GM18907 (cell line): ENCODE results near the gene RAPGEF5.

Source experiments
- ATAC-seq: cut with Tn5 transposase; IDR thresholded peaks from one replicate; pipeline ENCODE4 v1.9.1; 2021; ENCODE audit warnings: mild to moderate bottlenecking, moderate library complexity; ENCODE audit not compliant: unreplicated experiment

RAPGEF5 gene

GRCh38 chr7:22167482-22167881 is 189.5 kb downstream of the RAPGEF5 start:
- no peak for ATAC-seq

- ATAC-seq: no peak
Observed at GRCh38 chr7:22166928-22167327, 190.0 kb downstream of the RAPGEF5 start.

GRCh38 chr7:22159341-22159740 is 197.6 kb downstream of the RAPGEF5 start:
- no peak for ATAC-seq

GRCh38 chr7:22157552-22157951 is 199.4 kb downstream of the RAPGEF5 start:
- no peak for ATAC-seq

- ATAC-seq: no peak
Observed at GRCh38 chr7:22156205-22156604, 200.7 kb downstream of the RAPGEF5 start.

GRCh38 chr7:22154143-22154529 is 202.8 kb downstream of the RAPGEF5 start:
- no peak for ATAC-seq

- ATAC-seq: no peak
Observed at GRCh38 chr7:22153432-22154142, 203.4 kb downstream of the RAPGEF5 start.

- ATAC-seq: no peak
Observed at GRCh38 chr7:22152690-22153089, 204.3 kb downstream of the RAPGEF5 start.

- no peak for ATAC-seq
Observed at GRCh38 chr7:22151901-22152300, 205.1 kb downstream of the RAPGEF5 start.

GRCh38 chr7:22150221-22150620 is 206.7 kb downstream of the RAPGEF5 start:
- ATAC-seq: no peak

GRCh38 chr7:22147868-22148267 is 209.1 kb downstream of the RAPGEF5 start:
- ATAC-seq: no peak

- no peak for ATAC-seq
Observed at GRCh38 chr7:22146961-22147512, 209.9 kb downstream of the RAPGEF5 start.

- ATAC-seq: no peak
Observed at GRCh38 chr7:22144950-22145349, 212.0 kb downstream of the RAPGEF5 start.

GRCh38 chr7:22143491-22143890 is 213.5 kb downstream of the RAPGEF5 start:
- ATAC-seq: no peak

- no peak for ATAC-seq
Observed at GRCh38 chr7:22142572-22142971, 214.4 kb downstream of the RAPGEF5 start.

GRCh38 chr7:22141355-22141754 is 215.6 kb downstream of the RAPGEF5 start:
- no peak for ATAC-seq

- ATAC-seq: no peak
Observed at GRCh38 chr7:22140578-22140977, 216.4 kb downstream of the RAPGEF5 start.

GRCh38 chr7:22138886-22139285 is 218.1 kb downstream of the RAPGEF5 start:
- no peak for ATAC-seq

- no peak for ATAC-seq
Observed at GRCh38 chr7:22138106-22138505, 218.8 kb downstream of the RAPGEF5 start.

GRCh38 chr7:22137466-22137865 is 219.5 kb downstream of the RAPGEF5 start:
- no peak for ATAC-seq

GRCh38 chr7:22137026-22137425 is 219.9 kb downstream of the RAPGEF5 start:
- ATAC-seq: no peak

GRCh38 chr7:22129819-22130580 is 227.0 kb downstream of the RAPGEF5 start:
- no peak for ATAC-seq
